HL-60 (cell line): ENCODE measurements around the gene ZFAND3.

Experiments
- DNase-seq, 2 experiments: peaks; one replicate each; pipeline ENCODE4 v3.0.0-alpha.2; 2010 to 2020; ENCODE audit warnings: low read depth in 1 of 2, low spot score in 1 of 2
- H3K27ac ChIP-seq: fragments of 250-450 bp; sonication (Bioruptor Pico); replicated peaks from 2 replicates; pipeline ENCODE4 v1.5.1; 2020; ENCODE audit warnings: mild to moderate bottlenecking, moderate library complexity
- H3K27me3 ChIP-seq: fragments of 250-450 bp; sonication (Bioruptor Pico); 2 replicates; pipeline ENCODE4 v1.5.1; 2021; ENCODE audit warnings: mild to moderate bottlenecking, moderate library complexity; ENCODE audit not compliant: insufficient read depth, poor library complexity, severe bottlenecking
- H3K4me3 ChIP-seq: replicated peaks from 2 replicates; pipeline ENCODE4 v1.5.1; 2011; ENCODE audit warnings: mild to moderate bottlenecking, control low read depth, low read length; ENCODE audit not compliant: insufficient read depth
- CTCF ChIP-seq: IDR thresholded peaks from one replicate; pipeline ENCODE4 v1.5.1; 2011; ENCODE audit warnings: low read length, control low read depth, inconsistent platforms; ENCODE audit not compliant: insufficient read depth
- GABPA ChIP-seq: IDR thresholded peaks from 2 replicates; pipeline ENCODE4 v1.6.1; 2012; ENCODE audit warnings: low read depth
- POLR2AphosphoS5 ChIP-seq: IDR thresholded peaks from 2 replicates; pipeline ENCODE4 v1.6.1; 2012; ENCODE audit warnings: low read depth
- SPI1 ChIP-seq: IDR thresholded peaks from 2 replicates; pipeline ENCODE4 v1.6.1; 2012; ENCODE audit warnings: low read depth, mild to moderate bottlenecking, borderline replicate concordance
- TF ChIP-seq, protein P1 (sequence below): IDR thresholded peaks from 2 replicates; pipeline ENCODE4 v1.6.1; 2012; ENCODE audit warnings: low read depth; ENCODE audit not compliant: insufficient replicate concordance

ZFAND3 gene

DNA sequence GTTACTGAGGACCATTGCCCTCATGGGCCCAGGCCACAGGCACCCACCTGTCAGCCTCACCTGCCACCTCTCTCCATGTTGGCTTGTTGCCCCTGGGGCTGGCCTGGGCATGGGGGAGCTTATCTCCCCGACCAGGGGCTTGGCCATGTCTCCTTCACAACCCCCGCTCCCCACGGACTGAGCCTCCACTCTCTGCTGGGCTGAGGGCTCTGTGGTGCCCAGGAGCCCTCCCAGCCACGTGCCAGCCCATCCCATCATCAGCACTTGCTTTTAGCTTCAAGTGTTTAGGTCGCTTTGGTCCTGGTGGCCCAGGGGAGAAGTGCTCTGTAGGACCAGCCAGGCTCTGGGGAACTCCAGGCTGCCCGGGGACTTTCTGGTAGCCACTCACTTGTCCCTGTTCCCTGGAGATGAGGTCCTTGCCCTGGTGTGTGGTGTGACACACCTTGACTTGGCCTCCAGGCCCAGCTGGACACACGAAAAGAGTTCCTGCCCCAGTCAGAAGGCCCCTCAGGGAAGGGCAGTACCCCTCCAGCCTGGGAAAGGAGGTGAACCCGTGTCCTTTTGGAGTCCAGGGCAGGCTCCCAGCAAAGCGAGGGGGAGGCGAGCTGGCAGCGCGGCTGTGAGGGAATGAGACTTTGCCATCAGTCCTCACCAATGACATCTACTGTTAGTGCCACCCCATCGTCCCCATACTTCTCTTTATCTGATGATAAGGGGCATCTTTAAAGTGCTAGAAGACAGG is 352.6 kb downstream of the ZFAND3 start:
- H3K4me3 ChIP-seq, result no peak overlapping the region
- H3K27me3 ChIP-seq, result no peaks in the 10 kb centered on the region
- no peak for DNase-seq
- H3K27ac ChIP-seq, result no peak overlapping the region
- no peak for TF ChIP-seq SPI1
- TF ChIP-seq POLR2AphosphoS5, result no peak
- no peak for TF ChIP-seq GABPA
- TF ChIP-seq, protein P1, sequence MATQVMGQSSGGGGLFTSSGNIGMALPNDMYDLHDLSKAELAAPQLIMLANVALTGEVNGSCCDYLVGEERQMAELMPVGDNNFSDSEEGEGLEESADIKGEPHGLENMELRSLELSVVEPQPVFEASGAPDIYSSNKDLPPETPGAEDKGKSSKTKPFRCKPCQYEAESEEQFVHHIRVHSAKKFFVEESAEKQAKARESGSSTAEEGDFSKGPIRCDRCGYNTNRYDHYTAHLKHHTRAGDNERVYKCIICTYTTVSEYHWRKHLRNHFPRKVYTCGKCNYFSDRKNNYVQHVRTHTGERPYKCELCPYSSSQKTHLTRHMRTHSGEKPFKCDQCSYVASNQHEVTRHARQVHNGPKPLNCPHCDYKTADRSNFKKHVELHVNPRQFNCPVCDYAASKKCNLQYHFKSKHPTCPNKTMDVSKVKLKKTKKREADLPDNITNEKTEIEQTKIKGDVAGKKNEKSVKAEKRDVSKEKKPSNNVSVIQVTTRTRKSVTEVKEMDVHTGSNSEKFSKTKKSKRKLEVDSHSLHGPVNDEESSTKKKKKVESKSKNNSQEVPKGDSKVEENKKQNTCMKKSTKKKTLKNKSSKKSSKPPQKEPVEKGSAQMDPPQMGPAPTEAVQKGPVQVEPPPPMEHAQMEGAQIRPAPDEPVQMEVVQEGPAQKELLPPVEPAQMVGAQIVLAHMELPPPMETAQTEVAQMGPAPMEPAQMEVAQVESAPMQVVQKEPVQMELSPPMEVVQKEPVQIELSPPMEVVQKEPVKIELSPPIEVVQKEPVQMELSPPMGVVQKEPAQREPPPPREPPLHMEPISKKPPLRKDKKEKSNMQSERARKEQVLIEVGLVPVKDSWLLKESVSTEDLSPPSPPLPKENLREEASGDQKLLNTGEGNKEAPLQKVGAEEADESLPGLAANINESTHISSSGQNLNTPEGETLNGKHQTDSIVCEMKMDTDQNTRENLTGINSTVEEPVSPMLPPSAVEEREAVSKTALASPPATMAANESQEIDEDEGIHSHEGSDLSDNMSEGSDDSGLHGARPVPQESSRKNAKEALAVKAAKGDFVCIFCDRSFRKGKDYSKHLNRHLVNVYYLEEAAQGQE, result no peak
- TF ChIP-seq CTCF, result no peak

- no peak for TF ChIP-seq POLR2AphosphoS5
- TF ChIP-seq, protein P1, result no peak
- no peak for TF ChIP-seq CTCF
- no peak for TF ChIP-seq GABPA
- TF ChIP-seq SPI1, result no peak
- no peak for DNase-seq
- no peaks in the 10 kb centered on the region for H3K27me3 ChIP-seq
- H3K4me3 ChIP-seq, result no peak overlapping the region
- H3K27ac ChIP-seq, result no peak overlapping the region
These were observed 353.3 kb downstream of the ZFAND3 start for GRCh38 chr6:38172739-38173410.

DNA sequence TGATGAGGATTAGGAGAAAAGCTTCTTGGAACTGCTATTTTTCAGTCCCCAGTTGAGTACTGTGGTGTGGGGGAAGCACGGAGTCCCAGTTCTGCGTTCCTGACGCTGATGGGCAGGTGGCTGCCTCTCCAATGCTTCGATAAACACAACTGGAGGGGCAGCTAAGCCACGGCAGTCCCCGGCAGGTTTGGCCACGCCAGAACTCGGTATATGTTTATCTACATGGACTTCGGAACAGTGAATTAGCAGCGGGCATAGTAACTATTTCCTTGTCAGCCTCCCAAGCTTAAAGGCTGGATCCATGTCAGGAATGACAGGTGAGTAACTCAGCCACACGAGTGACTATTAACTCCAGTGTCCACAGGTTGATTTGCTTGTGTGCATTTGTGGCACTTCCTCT is 354.4 kb downstream of the ZFAND3 start:
- TF ChIP-seq, protein P1, result no peak
- TF ChIP-seq CTCF, result no peak
- H3K27me3 ChIP-seq, result no peaks in the 10 kb centered on the region
- no peak for DNase-seq
- H3K27ac ChIP-seq, result no peak overlapping the region
- H3K4me3 ChIP-seq, result no peak overlapping the region
